SK-MEL-5 (cell line): ENCODE results near the gene MAST4. TPM values are rescaled to one million over a fixed set of nuclear protein-coding genes. Genes with fewer than 3 reads are reported as not detected.
A peak's percentile ranks its signal among the peaks of the same experiment; 100 is the strongest.

Source experiments
- DNase-seq: peaks from one replicate; pipeline ENCODE4 v3.0.0-alpha.2; 2016; ENCODE audit warnings: low read depth, low spot score
- in situ Hi-C: cut with HindIII; loops from 2 replicates; pipeline ENCODE4 v1.10.0; 2016; ENCODE audit warnings: low sequenced_read_pairs, high pct_unique_total_duplicates, low pct_unique_long_range_greater_than_20kb
- total RNA-seq: library from RNA; depleted of rRNA; stranded (reverse); fragments of >200 nt; shearing (Covaris generic); gene quantifications from 2 replicates; pipeline ENCODE4 v1.2.3, GENCODE V29; 2014

The MAST4 gene
- total RNA-seq, 1 experiment from 2014 or later: 1.6 TPM

DNA sequence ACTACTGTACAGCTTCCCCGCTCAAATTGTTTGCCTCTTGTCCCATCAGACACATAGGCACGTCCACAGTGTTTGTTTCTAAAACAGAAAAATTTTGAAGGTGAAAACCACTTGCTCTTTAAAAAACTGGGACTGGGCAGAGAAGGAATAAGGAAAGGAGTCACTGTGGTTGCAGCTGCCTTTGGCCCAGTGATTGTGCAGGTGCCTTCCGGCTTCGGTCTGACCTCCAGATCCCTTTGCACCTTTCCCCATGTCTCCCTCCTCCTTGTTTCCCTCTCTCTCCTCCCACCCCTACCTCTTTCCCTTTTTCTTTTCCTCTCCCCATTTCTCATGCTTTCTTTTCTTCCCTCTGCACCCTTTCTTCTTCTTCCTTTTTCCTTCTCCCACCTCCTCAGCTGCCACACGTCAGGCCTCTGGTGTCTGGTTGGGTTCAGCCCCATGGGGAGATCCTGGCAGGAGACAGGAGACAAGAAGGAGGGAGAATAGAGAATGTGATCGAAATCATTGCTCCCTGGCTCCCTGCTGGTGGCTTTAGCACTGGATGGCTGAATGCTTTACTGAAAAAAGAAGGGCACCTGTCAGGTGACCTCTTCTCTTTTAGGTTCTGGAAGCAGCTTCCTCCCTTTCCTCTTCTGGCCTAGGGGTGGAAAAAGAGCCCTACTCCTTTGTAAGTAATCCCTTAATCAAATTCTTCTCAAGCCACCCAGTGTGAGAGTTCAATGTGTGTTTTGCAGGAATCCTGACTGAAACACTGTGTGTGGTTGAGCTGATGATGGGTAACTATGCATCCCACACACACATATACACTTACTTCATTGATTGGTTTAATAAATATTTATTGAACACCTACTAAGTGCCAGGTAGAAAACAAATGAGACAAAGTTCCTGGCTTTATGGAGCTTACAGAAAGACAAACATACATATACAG lies 267.3 kb downstream of the MAST4 start:
- in situ Hi-C loops: no loop called here

GRCh38 chr5:66864240-66864884 lies 268.2 kb downstream of the MAST4 start:
- DNase-seq: peak; percentile 69
- in situ Hi-C loops: no loop called here

More for the DNA sequence above, 267.3 kb downstream of the MAST4 start:
- no peak for DNase-seq

DNA sequence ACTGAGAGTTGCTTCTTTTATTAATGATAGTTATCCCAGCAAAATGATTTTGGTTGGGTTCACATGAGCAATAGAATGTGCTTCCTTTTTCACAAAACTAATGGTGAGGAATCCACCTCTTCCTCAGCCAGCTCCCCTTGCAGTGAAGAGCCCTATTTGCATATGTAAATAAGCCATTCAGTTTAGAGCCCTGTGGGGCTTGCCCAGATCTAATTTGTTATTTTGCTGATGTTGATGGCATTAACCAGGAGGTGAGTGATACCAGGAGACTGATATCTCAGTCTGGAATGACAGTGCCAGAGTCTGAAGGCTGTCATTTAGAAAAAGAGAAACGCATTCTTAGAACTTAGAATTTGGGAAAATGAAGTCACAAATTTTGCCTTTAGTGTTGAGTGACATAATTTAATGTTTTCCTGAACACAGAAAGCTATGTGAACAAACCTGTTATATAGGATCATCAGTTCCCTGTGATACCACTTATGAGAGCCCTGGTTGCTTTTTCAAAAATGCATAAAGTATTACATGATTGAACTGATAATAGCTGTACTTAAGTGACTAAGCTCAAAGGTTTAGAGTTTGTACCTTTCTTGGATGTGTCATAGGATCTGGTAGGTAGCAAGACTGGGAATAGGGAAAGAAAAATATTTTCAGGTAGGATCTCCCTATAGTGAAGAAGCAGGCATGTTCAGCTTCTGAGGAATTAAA lies 271.6 kb downstream of the MAST4 start:
- DNase-seq: no peak
- in situ Hi-C loops: no loop called here

GRCh38 chr5:66869347-66869746 lies 273.2 kb downstream of the MAST4 start:
- in situ Hi-C loops: no loop called here
- DNase-seq: no peak

- in situ Hi-C loops: no loop called here
- no peak for DNase-seq
Observed at GRCh38 chr5:66870708-66871107, 274.5 kb downstream of the MAST4 start.

DNA sequence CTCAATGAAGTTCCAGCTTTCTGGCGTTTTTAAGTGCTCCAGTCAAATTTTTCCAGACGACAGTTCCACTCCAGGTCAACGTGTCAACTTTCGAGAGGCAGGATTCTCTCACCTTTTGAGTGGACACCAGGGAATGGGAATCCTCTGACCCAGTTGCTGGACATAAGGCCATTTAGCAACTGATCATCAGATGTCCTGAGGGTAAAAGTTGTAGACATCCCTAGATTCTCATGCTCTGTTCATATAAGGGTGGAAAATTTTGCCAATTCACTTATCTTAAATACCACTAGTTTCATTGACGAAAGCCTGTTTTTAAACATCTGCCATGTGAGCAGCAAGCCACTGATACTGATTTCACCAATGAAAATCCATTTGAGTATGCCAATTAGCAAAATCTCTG lies 275.5 kb downstream of the MAST4 start:
- DNase-seq: no peak
- in situ Hi-C loops: no loop called here

GRCh38 chr5:66872736-66873331 lies 276.6 kb downstream of the MAST4 start:
- in situ Hi-C loops: no loop called here
- no peak for DNase-seq

- in situ Hi-C loops: no loop called here
Observed at GRCh38 chr5:66874004-66874403, 277.8 kb downstream of the MAST4 start.

DNA sequence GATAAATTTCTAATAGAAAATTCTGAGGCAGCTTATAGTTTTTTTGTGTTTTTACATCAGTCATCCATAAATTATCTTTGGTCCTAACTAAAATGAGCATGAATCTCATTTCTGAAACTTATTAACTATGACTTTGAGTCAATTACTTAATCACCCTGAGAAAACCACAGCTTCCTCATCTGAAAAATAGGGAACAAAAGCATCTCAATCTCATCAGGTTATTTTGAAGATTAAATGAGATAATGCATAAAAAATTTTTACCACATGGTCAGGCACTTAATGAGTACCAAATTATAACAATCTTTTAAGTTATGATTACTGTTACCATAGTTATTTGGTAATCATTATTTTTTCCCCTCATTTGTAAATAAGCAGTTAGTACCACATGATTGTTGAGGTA lies 279.1 kb downstream of the MAST4 start:
- in situ Hi-C loops: no loop called here
- no peak for DNase-seq

More at GRCh38 chr5:66874004-66874403, 277.8 kb downstream of the MAST4 start:
- no peak for DNase-seq

GRCh38 chr5:66876266-66876807 lies 280.1 kb downstream of the MAST4 start:
- no peak for DNase-seq
- in situ Hi-C loops: no loop called here

DNA sequence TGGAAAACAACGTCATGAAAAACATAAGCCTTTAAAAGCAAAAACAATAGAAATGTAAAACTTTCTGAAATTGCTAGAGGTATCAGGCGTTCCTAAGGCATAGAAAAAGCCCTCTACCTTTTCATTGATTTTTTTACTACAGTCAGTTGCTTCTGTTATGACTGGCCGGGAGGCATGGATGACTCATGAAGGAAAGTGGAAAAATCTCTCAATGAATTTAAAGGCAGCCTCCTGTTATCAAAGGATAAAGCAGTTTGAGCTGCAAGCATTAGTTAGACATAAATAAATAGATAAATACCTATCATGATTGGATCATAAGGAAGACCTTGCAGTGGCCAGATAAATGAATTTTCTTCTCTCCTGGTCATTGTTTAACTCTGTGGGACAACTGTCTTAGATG lies 281.6 kb downstream of the MAST4 start:
- peak; percentile 42 for DNase-seq
- in situ Hi-C loops: no loop called here

DNA sequence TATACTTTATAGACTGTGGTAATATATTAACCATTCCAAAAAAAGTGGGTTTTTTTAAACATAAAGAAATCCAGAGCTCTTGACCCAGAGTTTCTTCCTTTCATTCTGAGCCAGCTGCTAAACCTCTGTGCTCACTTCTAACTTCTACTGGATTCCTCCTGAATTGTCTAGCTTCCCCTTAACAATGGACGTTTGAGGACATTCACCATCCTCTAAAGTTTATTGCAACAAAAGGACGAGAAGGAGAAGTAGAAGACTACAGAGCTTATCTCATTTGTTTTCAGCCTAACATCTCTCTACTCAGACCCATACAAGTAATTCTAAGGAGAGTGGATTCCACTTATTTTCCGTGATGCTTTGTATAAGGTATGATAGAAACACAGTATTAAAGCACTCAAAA lies 284.2 kb downstream of the MAST4 start:
- in situ Hi-C loops: no loop called here

GRCh38 chr5:66881480-66882161 lies 285.4 kb downstream of the MAST4 start:
- no peak for DNase-seq
- in situ Hi-C loops: no loop called here

More for the DNA sequence above, 284.2 kb downstream of the MAST4 start:
- no peak for DNase-seq

DNA sequence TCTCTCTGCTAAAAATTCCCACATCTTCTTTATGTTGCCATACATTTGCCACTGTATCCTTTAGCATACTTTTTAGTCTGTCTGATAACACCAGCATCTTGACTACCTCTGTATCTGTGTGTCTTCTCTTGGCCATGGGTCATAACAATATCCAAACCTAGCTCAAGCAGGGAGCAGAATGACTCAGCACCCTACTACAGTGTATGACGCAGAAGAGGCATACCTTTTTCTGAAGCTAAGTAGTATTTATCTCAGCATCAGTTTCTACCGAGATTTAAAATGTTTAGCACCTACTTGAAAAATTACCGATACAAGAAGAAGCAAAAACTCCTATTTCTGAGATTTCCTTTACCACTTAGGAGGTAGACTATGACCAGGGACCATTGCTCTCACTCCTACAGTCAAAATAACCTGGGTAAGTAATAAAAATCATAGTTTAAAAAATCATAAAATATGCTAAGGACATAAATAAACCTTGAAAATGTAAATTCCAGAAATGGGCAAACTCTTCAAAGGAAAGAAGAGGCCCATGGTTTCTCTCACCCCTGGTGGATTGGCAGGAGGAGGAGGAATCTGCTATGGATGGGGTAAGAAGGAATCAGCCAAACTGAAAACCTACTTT lies 286.5 kb downstream of the MAST4 start:
- in situ Hi-C loops: no loop called here
- no peak for DNase-seq

DNA sequence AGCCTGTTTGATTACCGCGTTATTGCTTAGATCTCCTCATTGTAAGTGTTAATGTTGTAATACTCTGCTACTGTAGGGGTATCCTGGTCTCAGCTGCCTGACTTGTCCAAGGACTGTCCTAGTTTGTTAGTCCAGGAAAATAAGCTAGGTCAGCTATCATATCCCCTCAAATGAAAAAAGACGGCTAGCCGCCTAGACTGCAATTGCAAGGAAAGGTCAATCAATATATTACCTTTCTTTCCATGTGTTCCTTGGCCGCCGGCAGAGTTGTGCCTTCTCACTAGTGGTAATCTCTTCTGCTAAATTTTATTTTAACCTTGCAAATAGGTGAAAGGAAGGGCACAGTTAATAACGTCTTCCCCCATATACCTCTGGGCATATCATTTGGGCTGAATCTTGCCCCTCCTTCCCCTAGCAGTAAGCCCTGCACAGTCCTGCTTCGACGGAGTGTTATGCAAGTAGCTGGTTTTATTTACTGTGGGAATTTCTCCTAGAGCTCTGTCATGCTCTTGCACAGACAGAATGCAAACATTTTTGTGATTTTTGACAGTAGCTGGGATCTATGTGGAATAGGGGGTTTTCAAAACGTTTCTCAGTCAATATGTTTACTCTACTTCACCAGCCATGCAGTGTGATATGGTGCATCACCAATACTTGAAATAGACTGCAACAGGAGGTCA lies 288.5 kb downstream of the MAST4 start:
- no peak for DNase-seq
- in situ Hi-C loops: no loop called here

- DNase-seq: no peak
- in situ Hi-C loops: no loop called here
Observed at GRCh38 chr5:66886941-66887340, 290.7 kb downstream of the MAST4 start.
